D721Med (cell line): ENCODE results near the gene IVL.

ENCODE experiments used
- DNase-seq: peaks from one replicate; pipeline ENCODE4 v3.0.0; 2011; ENCODE audit warnings: low spot score; ENCODE audit not compliant: insufficient read length
- FAIRE-seq: peaks from 2 replicates; lab custom pipeline; 2011; peaks lifted over from hg19 to GRCh38; lab: Jason Lieb, UNC
- CTCF ChIP-seq: IDR thresholded peaks from 2 replicates; pipeline ENCODE4 v1.5.1; 2012; ENCODE audit warnings: mild to moderate bottlenecking, control low read depth; ENCODE audit not compliant: insufficient read depth; ENCODE audit errors: missing control alignments

Gene IVL

GRCh38 chr1:152926091-152926490 is 17.7 kb downstream of the IVL start:
- FAIRE-seq (no peak), DNase-seq (no peak)
- peak; percentile 31 for TF ChIP-seq CTCF

GRCh38 chr1:152928671-152929070 is 20.3 kb downstream of the IVL start:
- FAIRE-seq (no peak), DNase-seq (no peak)

GRCh38 chr1:152932170-152932811 is 23.9 kb downstream of the IVL start:
- no peak for FAIRE-seq
- DNase-seq: no peak
- no peak for TF ChIP-seq CTCF

More at GRCh38 chr1:152928671-152929070, 20.3 kb downstream of the IVL start:
- no peak for TF ChIP-seq CTCF

- no peak for TF ChIP-seq CTCF
- FAIRE-seq: no peak
- DNase-seq: no peak
These were observed 24.9 kb downstream of the IVL start for GRCh38 chr1:152933196-152933595.

GRCh38 chr1:152940614-152941013 is 32.3 kb downstream of the IVL start:
- FAIRE-seq (no peak), DNase-seq (no peak)
- no peak for TF ChIP-seq CTCF

GRCh38 chr1:152941037-152941711 is 32.8 kb downstream of the IVL start:
- no peak for FAIRE-seq
- TF ChIP-seq CTCF: no peak
- DNase-seq: no peak

GRCh38 chr1:152942161-152942560 is 33.8 kb downstream of the IVL start:
- FAIRE-seq (no peak), DNase-seq (no peak)
- TF ChIP-seq CTCF: no peak
